ENCODE data around the gene RPS26. TPM values are rescaled to one million over a fixed set of nuclear protein-coding genes. Genes with fewer than 3 reads are reported as not detected.
A peak's percentile ranks its signal among the peaks of the same experiment; 100 is the strongest.

Gene RPS26
- total and polyA plus RNA-seq, 9 of the 15 experiments (the other 6 are each of a cell fraction or from before 2014, with no cell fraction given) = 70.2 to 1,589 (median 852) TPM

DNA sequence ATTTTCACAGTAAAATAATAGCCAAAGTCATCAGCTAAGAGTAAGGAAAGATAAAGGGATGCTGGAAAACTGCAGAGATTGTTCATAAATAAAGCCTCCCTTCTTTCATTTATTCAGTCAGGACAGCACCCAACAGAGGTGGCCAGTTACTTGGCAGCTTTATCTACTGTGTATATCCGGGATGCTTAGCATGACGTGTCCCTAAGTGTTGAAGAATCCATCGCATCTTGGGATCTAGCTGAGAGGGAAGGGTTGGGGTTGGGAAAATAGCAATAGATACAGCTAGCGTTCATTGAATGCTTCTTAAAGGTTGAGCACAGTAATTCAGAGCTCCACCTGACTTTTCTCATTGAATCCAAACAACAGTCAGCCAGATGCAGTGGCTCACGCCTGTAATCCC, 32.7 kb downstream of the RPS26 start:
- no TSS peak for BruUV-seq (replicated peaks)
- TF ChIP-seq RBM25 (IDR thresholded peaks at IDR 0.05; ENCODE audit: low read depth, low read length, severe bottlenecking) (no peak), ELF2 (CRISPR knock-in tag; IDR thresholded peaks at IDR 0.05) (no peak), CTBP1 (IDR thresholded peaks at IDR 0.05; ENCODE audit: borderline replicate concordance) (peak; percentile 23; the same call in 1 of the 2 replicates)
- TF ChIP-seq, protein P1, sequence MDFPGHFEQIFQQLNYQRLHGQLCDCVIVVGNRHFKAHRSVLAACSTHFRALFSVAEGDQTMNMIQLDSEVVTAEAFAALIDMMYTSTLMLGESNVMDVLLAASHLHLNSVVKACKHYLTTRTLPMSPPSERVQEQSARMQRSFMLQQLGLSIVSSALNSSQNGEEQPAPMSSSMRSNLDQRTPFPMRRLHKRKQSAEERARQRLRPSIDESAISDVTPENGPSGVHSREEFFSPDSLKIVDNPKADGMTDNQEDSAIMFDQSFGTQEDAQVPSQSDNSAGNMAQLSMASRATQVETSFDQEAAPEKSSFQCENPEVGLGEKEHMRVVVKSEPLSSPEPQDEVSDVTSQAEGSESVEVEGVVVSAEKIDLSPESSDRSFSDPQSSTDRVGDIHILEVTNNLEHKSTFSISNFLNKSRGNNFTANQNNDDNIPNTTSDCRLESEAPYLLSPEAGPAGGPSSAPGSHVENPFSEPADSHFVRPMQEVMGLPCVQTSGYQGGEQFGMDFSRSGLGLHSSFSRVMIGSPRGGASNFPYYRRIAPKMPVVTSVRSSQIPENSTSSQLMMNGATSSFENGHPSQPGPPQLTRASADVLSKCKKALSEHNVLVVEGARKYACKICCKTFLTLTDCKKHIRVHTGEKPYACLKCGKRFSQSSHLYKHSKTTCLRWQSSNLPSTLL (IDR thresholded peaks at IDR 0.05) = no peak

More for the DNA sequence above, 32.7 kb downstream of the RPS26 start:
- FAIRE-seq = no peak
- no peak overlapping the region for H3K27ac ChIP-seq (ENCODE audit: extremely low read depth, low read depth, low read length)
- ATAC-seq = no peak
- DNase-seq (ENCODE audit: extremely low read depth in 1 of 4, low spot score in 3 of 4) = peak in 2 of 4 experiments; percentile 2 to 3
- H3K9me1 ChIP-seq (ENCODE audit: control insufficient read depth, insufficient read depth, low read length) = no peaks in the 10 kb centered on the region
- WGBS (ENCODE audit: insufficient coverage, low coverage, missing lambda C conversion rate) = 38% methylated on average over 5 of the region's 5 CpGs
- H3K36me3 ChIP-seq (ENCODE audit: control insufficient read depth, insufficient read depth, low read length) = no peaks in the 10 kb centered on the region
- H3K4me2 ChIP-seq (ENCODE audit: insufficient read depth, low read length) = no peak overlapping the region
- H2AFZ ChIP-seq (ENCODE audit: low read depth, low read length) = no peak overlapping the region; the same call in 1 of the 2 replicates
- ChIA-PET POLR2A (interaction anchor here (0.6 to 1.7 kb wide), 5 partner anchors 9 to 38 kb away, joined by 3 read pairs; partner anchors contain the start of gene PA2G4), CTCF (ENCODE audit: low intra/inter-chr PET ratio) (no interaction called here)
- peaks cover 0 to 7% of the 10 kb centered on the region in 2 experiments; a peak in 3 of 5 replicates for H3K4me1 ChIP-seq (replicated peaks in 1 of 2; ENCODE audit: control insufficient read depth in 2 of 2, insufficient read depth in 2 of 2, low read length in 2 of 2)
- H3K79me2 ChIP-seq (ENCODE audit: control insufficient read depth, insufficient read depth, low read length) = no peaks in the 10 kb centered on the region
- H3K9me3 ChIP-seq (replicated peaks; ENCODE audit: control insufficient read depth, insufficient read depth, low read depth, low read length) = no peaks in the 10 kb centered on the region
- H4K20me1 ChIP-seq (replicated peaks; ENCODE audit: control insufficient read depth, insufficient read depth, low read length) = no peaks in the 10 kb centered on the region
- no peaks in the 10 kb centered on the region for H3K27me3 ChIP-seq (ENCODE audit: control insufficient read depth in 2 of 2, insufficient read depth in 2 of 2, low read length in 2 of 2)
- intact Hi-C loops (cut with micrococcal nuclease) (no loop called here), in situ Hi-C loops (cut with MboI) (no loop called here)
- no peak overlapping the region for H3K9ac ChIP-seq (ENCODE audit: insufficient read depth in 1 of 2, low read depth in 2 of 2, low read length in 2 of 2)
- no peak overlapping the region for H3K4me3 ChIP-seq
